NOMO-1 treated with dmso at 0.1 percent for 144 hours (cell line): ENCODE measurements around the gene TLK1.

Experiments
- DNase-seq: peaks from one replicate; lab custom pipeline; 2025; ENCODE audit not compliant: unreplicated experiment; lab: John Stamatoyannopoulos, UW

Gene TLK1

GRCh38 chr2:171160119-171160955, at the start of gene TLK1:
TSS of gene TLK1 (minus strand) at chr2:171160893. CDS start at chr2:171160428, 465 bp downstream.
- DNase-seq, result peak; percentile 50

GRCh38 chr2:171210216-171210863, 49.6 kb upstream of the TLK1 start:
- DNase-seq, result no peak

- DNase-seq, result no peak
Observed at GRCh38 chr2:171208657-171209056, 48.0 kb upstream of the TLK1 start.

GRCh38 chr2:171206422-171207115, 45.9 kb upstream of the TLK1 start:
- no peak for DNase-seq

GRCh38 chr2:171205551-171205950, 44.9 kb upstream of the TLK1 start:
- DNase-seq, result no peak

- no peak for DNase-seq
Observed at GRCh38 chr2:171201767-171202166, 41.1 kb upstream of the TLK1 start.

- no peak for DNase-seq
Observed at GRCh38 chr2:171201271-171201670, 40.6 kb upstream of the TLK1 start.

GRCh38 chr2:171200469-171200868, 39.8 kb upstream of the TLK1 start:
- no peak for DNase-seq

- DNase-seq, result no peak
Observed at GRCh38 chr2:171191021-171191420, 30.3 kb upstream of the TLK1 start.

GRCh38 chr2:171187819-171188218, 27.1 kb upstream of the TLK1 start:
- no peak for DNase-seq

- no peak for DNase-seq
Observed at GRCh38 chr2:171187177-171187576, 26.5 kb upstream of the TLK1 start.

- no peak for DNase-seq
Observed at GRCh38 chr2:171185941-171186340, 25.2 kb upstream of the TLK1 start.

GRCh38 chr2:171185165-171185818, 24.6 kb upstream of the TLK1 start:
- DNase-seq, result no peak

GRCh38 chr2:171181064-171182049, 20.7 kb upstream of the TLK1 start:
- DNase-seq, result no peak

- no peak for DNase-seq
Observed at GRCh38 chr2:171180229-171180930, 19.7 kb upstream of the TLK1 start.

- no peak for DNase-seq
Observed at GRCh38 chr2:171178993-171179392, 18.3 kb upstream of the TLK1 start.

GRCh38 chr2:171176516-171176915, 15.8 kb upstream of the TLK1 start:
- DNase-seq, result no peak

GRCh38 chr2:171174075-171174474, 13.4 kb upstream of the TLK1 start:
- DNase-seq, result no peak

- DNase-seq, result no peak
Observed at GRCh38 chr2:171173087-171173486, 12.4 kb upstream of the TLK1 start.

- no peak for DNase-seq
Observed at GRCh38 chr2:171171808-171172207, 11.1 kb upstream of the TLK1 start.
